ENCODE measurements around the gene ZC3H7A.

The ZC3H7A gene

GRCh38 chr16:11752856-11753255, 44.2 kb downstream of the ZC3H7A start:
- Histone ChIP-seq H3K27ac (no peak overlapping the region), H3K4me3 (ENCODE audit: low read depth, low read length) (no peak overlapping the region), H3K4me1 (peaks cover 6% of the 10 kb centered on the region), H3K79me2 (no peaks in the 10 kb centered on the region), H3K4me2 (ENCODE audit: low read length) (no peak overlapping the region), H2AFZ (no peak overlapping the region), H3K36me3 (ENCODE audit: control insufficient read depth, insufficient read depth, low read length) (no peaks in the 10 kb centered on the region), H3K9me3 (ENCODE audit: control insufficient read depth, low read length) (no peaks in the 10 kb centered on the region), H3K9ac (no peak overlapping the region), H3K27me3 (ENCODE audit: control insufficient read depth, insufficient read depth, low read length) (no peaks in the 10 kb centered on the region)
- TF ChIP-seq CTCF (IDR thresholded peaks at IDR 0.05), result no peak

GRCh38 chr16:11750056-11750455, 47.0 kb downstream of the ZC3H7A start:
- Histone ChIP-seq H3K36me3 (ENCODE audit: control insufficient read depth, insufficient read depth, low read length) (no peaks in the 10 kb centered on the region), H2AFZ (no peak overlapping the region), H3K27me3 (ENCODE audit: control insufficient read depth, insufficient read depth, low read length) (no peaks in the 10 kb centered on the region), H3K27ac (no peak overlapping the region), H3K9ac (no peak overlapping the region), H3K79me2 (no peaks in the 10 kb centered on the region), H3K4me3 (ENCODE audit: low read depth, low read length) (no peak overlapping the region), H3K9me3 (ENCODE audit: control insufficient read depth, low read length) (no peaks in the 10 kb centered on the region), H3K4me1 (peaks cover 6% of the 10 kb centered on the region), H3K4me2 (ENCODE audit: low read length) (no peak overlapping the region)
- no peak for TF ChIP-seq CTCF (IDR thresholded peaks at IDR 0.05)

- Histone ChIP-seq H3K79me2 (no peaks in the 10 kb centered on the region), H3K27me3 (ENCODE audit: control insufficient read depth, insufficient read depth, low read length) (no peaks in the 10 kb centered on the region), H3K9ac (no peak overlapping the region), H3K9me3 (ENCODE audit: control insufficient read depth, low read length) (no peaks in the 10 kb centered on the region), H2AFZ (peak overlapping the region; percentile 41), H3K4me3 (ENCODE audit: low read depth, low read length) (no peak overlapping the region), H3K27ac (peak overlapping the region; percentile 63), H3K4me1 (peaks cover 6% of the 10 kb centered on the region), H3K36me3 (ENCODE audit: control insufficient read depth, insufficient read depth, low read length) (no peaks in the 10 kb centered on the region), H3K4me2 (ENCODE audit: low read length) (peak overlapping the region; percentile 47)
- TF ChIP-seq CTCF (IDR thresholded peaks at IDR 0.05), result no peak
These were observed 48.4 kb downstream of the ZC3H7A start for GRCh38 chr16:11748404-11749254.

- Histone ChIP-seq H3K4me3 (ENCODE audit: low read depth, low read length) (no peak overlapping the region), H3K9me3 (ENCODE audit: control insufficient read depth, low read length) (no peaks in the 10 kb centered on the region), H3K27ac (peak overlapping the region; percentile 63), H3K27me3 (ENCODE audit: control insufficient read depth, insufficient read depth, low read length) (no peaks in the 10 kb centered on the region), H3K36me3 (ENCODE audit: control insufficient read depth, insufficient read depth, low read length) (no peaks in the 10 kb centered on the region), H2AFZ (peak overlapping the region; percentile 41), H3K4me1 (peaks cover 6% of the 10 kb centered on the region), H3K79me2 (no peaks in the 10 kb centered on the region), H3K4me2 (ENCODE audit: low read length) (peak overlapping the region; percentile 47), H3K9ac (no peak overlapping the region)
- no peak for TF ChIP-seq CTCF (IDR thresholded peaks at IDR 0.05)
These were observed 49.1 kb downstream of the ZC3H7A start for GRCh38 chr16:11747949-11748403.

GRCh38 chr16:11744075-11744470, 53.0 kb downstream of the ZC3H7A start:
- peaks cover 7% of the 10 kb centered on the region for H3K79me2 ChIP-seq
- no peak overlapping the region for H2AFZ ChIP-seq
- no peaks in the 10 kb centered on the region for H3K27me3 ChIP-seq (ENCODE audit: control insufficient read depth, insufficient read depth, low read length)
- H3K36me3 ChIP-seq (ENCODE audit: control insufficient read depth, insufficient read depth, low read length), result no peaks in the 10 kb centered on the region
- no peak overlapping the region for H3K4me2 ChIP-seq (ENCODE audit: low read length)
- H3K9me3 ChIP-seq (ENCODE audit: control insufficient read depth, low read length), result no peaks in the 10 kb centered on the region
- no peak overlapping the region for H3K4me3 ChIP-seq (ENCODE audit: low read depth, low read length)
- H3K4me1 ChIP-seq, result peaks cover 6% of the 10 kb centered on the region
- H3K27ac ChIP-seq, result no peak overlapping the region
- TF ChIP-seq CTCF (IDR thresholded peaks at IDR 0.05), result no peak
- no peak overlapping the region for H3K9ac ChIP-seq
